SK-N-SH (cell line): ENCODE measurements around the gene AWAT1. TPM values are rescaled to one million over a fixed set of nuclear protein-coding genes. Genes with fewer than 3 reads are reported as not detected.

Source experiments
- CTCF ChIA-PET: fragments of 300-600, 350-600 bp; formaldehyde crosslinking; extraction: SDS; loops from one replicate; lab custom pipeline; 2021; lab: Yijun Ruan, JAX
- POLR2A ChIA-PET: fragments of 350-600 bp; sonication (Branson Sonifier 250); formaldehyde crosslinking; extraction: SDS; loops from one replicate; lab custom pipeline; 2020; ENCODE audit warnings: antibody characterized with exemption, inconsistent platforms; lab: Yijun Ruan, JAX
- DNase-seq: peaks from one replicate; pipeline ENCODE4 v3.0.0; 2012
- H2AFZ ChIP-seq: fragments of 200-600 bp; sonication (generic); 2 replicates; pipeline ENCODE4 v1.8.1; 2016; ENCODE audit warnings: antibody characterized with exemption, mild to moderate bottlenecking, low read depth
- H3F3A ChIP-seq: fragments of 200-600 bp; sonication (generic); replicated peaks from 2 replicates; pipeline ENCODE3; 2016; ENCODE audit warnings: antibody characterized with exemption, mild to moderate bottlenecking; ENCODE audit not compliant: insufficient read depth
- H3K27ac ChIP-seq, 2 experiments: fragments of 200-500 bp in 1 of 2; fragments of 200-600 bp in 1 of 2; sonication (Bioruptor generic) in 1 of 2; sonication (generic), shearing (Covaris generic) in 1 of 2; 2 replicates each; pipeline versions ENCODE4 v1.5.1 to v1.6.1; 2014 to 2016; ENCODE audit warnings: low read depth in 2 of 2, inconsistent platforms in 1 of 2, low read length in 1 of 2, mild to moderate bottlenecking in 1 of 2, mixed read lengths in 1 of 2
- H3K27me3 ChIP-seq: fragments of 200-600 bp; sonication (generic), shearing (Covaris generic); 2 replicates; pipeline ENCODE4 v1.6.1; 2016; ENCODE audit warnings: mixed run types; ENCODE audit not compliant: insufficient read depth
- H3K36me3 ChIP-seq, 2 experiments: fragments of 200-500 bp in 1 of 2; fragments of 200-600 bp in 1 of 2; sonication (Bioruptor generic) in 1 of 2; sonication (generic) in 1 of 2; replicated peaks in 1 of 2; 2 replicates each; pipeline versions ENCODE3 to v1.5.1; 2014 to 2016; ENCODE audit warnings: low read length in 1 of 2, mild to moderate bottlenecking in 1 of 2; ENCODE audit not compliant: insufficient read depth in 2 of 2, control insufficient read depth in 1 of 2
- H3K4me1 ChIP-seq, 2 experiments: fragments of 200-500 bp in 1 of 2; fragments of 200-600 bp in 1 of 2; sonication (Bioruptor generic) in 1 of 2; sonication (generic), shearing (Covaris generic) in 1 of 2; 2 replicates each; pipeline versions ENCODE4 v1.5.1 to v1.6.1; 2014 to 2016; ENCODE audit warnings: low read depth in 1 of 2, low read length in 1 of 2, mixed run types in 1 of 2; ENCODE audit not compliant: insufficient read depth in 2 of 2, control insufficient read depth in 1 of 2
- H3K4me2 ChIP-seq: fragments of 200-600 bp; sonication (generic), shearing (Covaris generic); 2 replicates; pipeline ENCODE4 v1.6.1; 2017; ENCODE audit warnings: mixed run types
- H3K4me3 ChIP-seq, 2 experiments: fragments of 200-500 bp in 1 of 2; fragments of 200-600 bp in 1 of 2; sonication (Bioruptor generic) in 1 of 2; sonication (generic), shearing (Covaris generic) in 1 of 2; 2 replicates each; pipeline versions ENCODE4 v1.5.1 to v1.8.1; 2014 to 2016; ENCODE audit warnings: low read depth in 2 of 2, inconsistent platforms in 1 of 2, low read length in 1 of 2, mild to moderate bottlenecking in 1 of 2, mixed read lengths in 1 of 2, moderate library complexity in 1 of 2
- H3K79me2 ChIP-seq: fragments of 200-600 bp; sonication (generic); 2 replicates; pipeline ENCODE4 v1.8.1; 2017; ENCODE audit warnings: mild to moderate bottlenecking; ENCODE audit not compliant: insufficient read depth
- H3K9ac ChIP-seq: fragments of 200-600 bp; sonication (generic); 2 replicates; pipeline ENCODE4 v1.6.1; 2017; ENCODE audit warnings: mixed run types
- H3K9me2 ChIP-seq: fragments of 200-600 bp; sonication (generic); 2 replicates; pipeline ENCODE4 v1.6.1; 2017; ENCODE audit warnings: mixed run types
- H3K9me3 ChIP-seq: fragments of 200-600 bp; sonication (generic); 2 replicates; pipeline ENCODE4 v1.6.1; 2017; ENCODE audit warnings: mixed run types, mild to moderate bottlenecking, moderate library complexity
- H4K20me1 ChIP-seq: fragments of 200-600 bp; sonication (generic); 2 replicates; pipeline ENCODE4 v1.6.1; 2017; ENCODE audit warnings: mild to moderate bottlenecking, mixed run types; ENCODE audit not compliant: insufficient read depth
- CHD2 ChIP-seq: fragments of 150-350 bp; IDR thresholded peaks from 2 replicates; pipeline ENCODE4 v1.6.1; 2018; ENCODE audit warnings: low read length; ENCODE audit not compliant: partially characterized antibody
- ELF1 ChIP-seq: IDR thresholded peaks from 2 replicates; pipeline ENCODE4 v1.4.0; 2012
- FOXJ3 ChIP-seq: sonication (generic); formaldehyde crosslinking; IDR thresholded peaks from 2 replicates; pipeline ENCODE4 v1.5.1; 2020; ENCODE audit warnings: mild to moderate bottlenecking, missing genetic modification reagents
- FOXM1 ChIP-seq: IDR thresholded peaks from 2 replicates; pipeline ENCODE4 v1.4.0; 2012; ENCODE audit warnings: low read depth, mild to moderate bottlenecking
- GABPA ChIP-seq: IDR thresholded peaks from 2 replicates; pipeline ENCODE4 v1.4.0; 2012; ENCODE audit warnings: low read depth, mild to moderate bottlenecking
- GATA2 ChIP-seq: sonication (generic); formaldehyde crosslinking; IDR thresholded peaks from 2 replicates; pipeline ENCODE4 v1.5.0; 2020; ENCODE audit warnings: mild to moderate bottlenecking, missing genetic modification reagents
- JUND ChIP-seq: IDR thresholded peaks from 2 replicates; pipeline ENCODE4 v1.4.0; 2012
- NFIC ChIP-seq: IDR thresholded peaks from 2 replicates; pipeline ENCODE4 v1.4.0; 2012; ENCODE audit warnings: borderline replicate concordance
- POLR2AphosphoS5 ChIP-seq: IDR thresholded peaks from 2 replicates; pipeline ENCODE4 v1.6.1; 2012; ENCODE audit warnings: low read depth, low read length
- RAD21 ChIP-seq: IDR thresholded peaks from 2 replicates; pipeline ENCODE4 v1.6.1; 2012; ENCODE audit warnings: mild to moderate bottlenecking, low read length
- RCOR1 ChIP-seq: fragments of 150-350 bp; IDR thresholded peaks from 2 replicates; pipeline ENCODE4 v1.6.1; 2017; ENCODE audit warnings: antibody characterized with exemption, low read length
- RXRA ChIP-seq: IDR thresholded peaks from 2 replicates; pipeline ENCODE4 v1.4.0; 2012; ENCODE audit warnings: low read depth, mild to moderate bottlenecking, borderline replicate concordance
- YY1 ChIP-seq: IDR thresholded peaks from 2 replicates; pipeline ENCODE4 v1.4.0; 2012; ENCODE audit warnings: low read depth, mild to moderate bottlenecking
- polyA plus RNA-seq, 3 experiments: library from polyadenylated mRNA; depleted of rRNA; stranded (reverse); fragments of >200 nt; gene quantifications; 2 replicates each; pipeline ENCODE4 v1.2.3, GENCODE V29; 2012
- TF ChIP-seq, protein P1 (sequence below): IDR thresholded peaks from 2 replicates; pipeline ENCODE4; 2012
- TF ChIP-seq, protein P2 (sequence below): IDR thresholded peaks from 2 replicates; pipeline ENCODE4 v1.4.0; 2012; ENCODE audit warnings: low read depth, borderline replicate concordance
- TF ChIP-seq, protein P3 (sequence below): IDR thresholded peaks from 2 replicates; pipeline ENCODE4 v1.4.0; 2012; ENCODE audit warnings: low read depth, borderline replicate concordance
- TF ChIP-seq, protein P4 (sequence below): fragments of 200-600 bp; sonication (generic); IDR thresholded peaks from 2 replicates; pipeline ENCODE4 v1.6.1; 2017; ENCODE audit warnings: antibody characterized with exemption, mild to moderate bottlenecking, moderate library complexity
- TF ChIP-seq, protein P5 (sequence below): fragments of 150-350 bp; IDR thresholded peaks from 2 replicates; pipeline ENCODE4 v1.6.1; 2017; ENCODE audit warnings: antibody characterized with exemption, low read length, low read depth, borderline replicate concordance
- TF ChIP-seq, protein P6 (sequence below): IDR thresholded peaks from 2 replicates; pipeline ENCODE4 v1.6.1; 2012; ENCODE audit warnings: mild to moderate bottlenecking, low read depth, low read length, moderate library complexity
- TF ChIP-seq, protein P7 (sequence below): fragments of 150-350 bp; IDR thresholded peaks from 2 replicates; pipeline ENCODE4 v1.6.1; 2016; ENCODE audit warnings: mild to moderate bottlenecking, low read depth, low read length

Gene AWAT1
- polyA plus RNA-seq, 1 of the 3 experiments (the other 2 are of a cell fraction): not detected

DNA sequence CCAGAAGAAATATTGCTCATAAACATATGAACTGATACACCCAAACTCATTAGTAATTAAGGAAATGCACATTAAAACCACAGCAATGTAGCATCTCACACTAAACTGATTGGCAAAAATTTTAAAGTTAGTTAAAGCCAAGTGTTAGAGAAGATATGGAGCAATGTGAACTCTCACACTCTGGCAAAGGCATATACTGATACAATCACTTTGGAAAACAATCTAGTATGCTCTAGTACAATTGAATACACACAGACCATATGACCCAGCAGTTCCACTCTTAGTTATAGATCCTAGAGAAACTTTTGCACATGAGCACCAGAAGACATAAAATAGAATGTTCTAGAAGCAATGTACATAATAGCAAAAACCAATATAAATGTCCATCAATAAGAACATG lies 8.4 kb upstream of the AWAT1 start:
- DNase-seq: no peak
- Histone ChIP-seq H3F3A (no peaks in the 10 kb centered on the region), H4K20me1 (no peaks in the 10 kb centered on the region), H2AFZ (no peak overlapping the region), H3K9me3 (no peaks in the 10 kb centered on the region), H3K4me2 (no peak overlapping the region), H3K27ac (no peak overlapping the region), H3K79me2 (no peaks in the 10 kb centered on the region), H3K4me1 (no peaks in the 10 kb centered on the region), H3K9ac (no peak overlapping the region), H3K36me3 (no peaks in the 10 kb centered on the region), H3K4me3 (no peak overlapping the region), H3K27me3 (no peaks in the 10 kb centered on the region; the same call in 1 of the 2 replicates), H3K9me2 (no peaks in the 10 kb centered on the region)
- POLR2A ChIA-PET: no interaction called here
- CTCF ChIA-PET: no interaction called here
- TF ChIP-seq, protein P1, sequence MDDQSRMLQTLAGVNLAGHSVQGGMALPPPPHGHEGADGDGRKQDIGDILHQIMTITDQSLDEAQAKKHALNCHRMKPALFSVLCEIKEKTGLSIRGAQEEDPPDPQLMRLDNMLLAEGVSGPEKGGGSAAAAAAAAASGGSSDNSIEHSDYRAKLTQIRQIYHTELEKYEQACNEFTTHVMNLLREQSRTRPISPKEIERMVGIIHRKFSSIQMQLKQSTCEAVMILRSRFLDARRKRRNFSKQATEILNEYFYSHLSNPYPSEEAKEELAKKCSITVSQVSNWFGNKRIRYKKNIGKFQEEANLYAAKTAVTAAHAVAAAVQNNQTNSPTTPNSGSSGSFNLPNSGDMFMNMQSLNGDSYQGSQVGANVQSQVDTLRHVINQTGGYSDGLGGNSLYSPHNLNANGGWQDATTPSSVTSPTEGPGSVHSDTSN: no peak
- TF ChIP-seq CHD2: no peak
- TF ChIP-seq, protein P2, sequence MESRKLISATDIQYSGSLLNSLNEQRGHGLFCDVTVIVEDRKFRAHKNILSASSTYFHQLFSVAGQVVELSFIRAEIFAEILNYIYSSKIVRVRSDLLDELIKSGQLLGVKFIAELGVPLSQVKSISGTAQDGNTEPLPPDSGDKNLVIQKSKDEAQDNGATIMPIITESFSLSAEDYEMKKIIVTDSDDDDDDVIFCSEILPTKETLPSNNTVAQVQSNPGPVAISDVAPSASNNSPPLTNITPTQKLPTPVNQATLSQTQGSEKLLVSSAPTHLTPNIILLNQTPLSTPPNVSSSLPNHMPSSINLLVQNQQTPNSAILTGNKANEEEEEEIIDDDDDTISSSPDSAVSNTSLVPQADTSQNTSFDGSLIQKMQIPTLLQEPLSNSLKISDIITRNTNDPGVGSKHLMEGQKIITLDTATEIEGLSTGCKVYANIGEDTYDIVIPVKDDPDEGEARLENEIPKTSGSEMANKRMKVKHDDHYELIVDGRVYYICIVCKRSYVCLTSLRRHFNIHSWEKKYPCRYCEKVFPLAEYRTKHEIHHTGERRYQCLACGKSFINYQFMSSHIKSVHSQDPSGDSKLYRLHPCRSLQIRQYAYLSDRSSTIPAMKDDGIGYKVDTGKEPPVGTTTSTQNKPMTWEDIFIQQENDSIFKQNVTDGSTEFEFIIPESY: no peak
- no peak for TF ChIP-seq RCOR1
- no peak for TF ChIP-seq GABPA
- TF ChIP-seq ELF1: no peak
- TF ChIP-seq POLR2AphosphoS5: no peak
- no peak for TF ChIP-seq FOXJ3
- TF ChIP-seq, protein P3, sequence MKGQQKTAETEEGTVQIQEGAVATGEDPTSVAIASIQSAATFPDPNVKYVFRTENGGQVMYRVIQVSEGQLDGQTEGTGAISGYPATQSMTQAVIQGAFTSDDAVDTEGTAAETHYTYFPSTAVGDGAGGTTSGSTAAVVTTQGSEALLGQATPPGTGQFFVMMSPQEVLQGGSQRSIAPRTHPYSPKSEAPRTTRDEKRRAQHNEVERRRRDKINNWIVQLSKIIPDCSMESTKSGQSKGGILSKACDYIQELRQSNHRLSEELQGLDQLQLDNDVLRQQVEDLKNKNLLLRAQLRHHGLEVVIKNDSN: no peak
- no peak for TF ChIP-seq YY1
- TF ChIP-seq, protein P4, sequence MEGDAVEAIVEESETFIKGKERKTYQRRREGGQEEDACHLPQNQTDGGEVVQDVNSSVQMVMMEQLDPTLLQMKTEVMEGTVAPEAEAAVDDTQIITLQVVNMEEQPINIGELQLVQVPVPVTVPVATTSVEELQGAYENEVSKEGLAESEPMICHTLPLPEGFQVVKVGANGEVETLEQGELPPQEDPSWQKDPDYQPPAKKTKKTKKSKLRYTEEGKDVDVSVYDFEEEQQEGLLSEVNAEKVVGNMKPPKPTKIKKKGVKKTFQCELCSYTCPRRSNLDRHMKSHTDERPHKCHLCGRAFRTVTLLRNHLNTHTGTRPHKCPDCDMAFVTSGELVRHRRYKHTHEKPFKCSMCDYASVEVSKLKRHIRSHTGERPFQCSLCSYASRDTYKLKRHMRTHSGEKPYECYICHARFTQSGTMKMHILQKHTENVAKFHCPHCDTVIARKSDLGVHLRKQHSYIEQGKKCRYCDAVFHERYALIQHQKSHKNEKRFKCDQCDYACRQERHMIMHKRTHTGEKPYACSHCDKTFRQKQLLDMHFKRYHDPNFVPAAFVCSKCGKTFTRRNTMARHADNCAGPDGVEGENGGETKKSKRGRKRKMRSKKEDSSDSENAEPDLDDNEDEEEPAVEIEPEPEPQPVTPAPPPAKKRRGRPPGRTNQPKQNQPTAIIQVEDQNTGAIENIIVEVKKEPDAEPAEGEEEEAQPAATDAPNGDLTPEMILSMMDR: no peak
- no peak for TF ChIP-seq RXRA
- TF ChIP-seq, protein P5, sequence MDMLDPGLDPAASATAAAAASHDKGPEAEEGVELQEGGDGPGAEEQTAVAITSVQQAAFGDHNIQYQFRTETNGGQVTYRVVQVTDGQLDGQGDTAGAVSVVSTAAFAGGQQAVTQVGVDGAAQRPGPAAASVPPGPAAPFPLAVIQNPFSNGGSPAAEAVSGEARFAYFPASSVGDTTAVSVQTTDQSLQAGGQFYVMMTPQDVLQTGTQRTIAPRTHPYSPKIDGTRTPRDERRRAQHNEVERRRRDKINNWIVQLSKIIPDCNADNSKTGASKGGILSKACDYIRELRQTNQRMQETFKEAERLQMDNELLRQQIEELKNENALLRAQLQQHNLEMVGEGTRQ: no peak
- no peak for TF ChIP-seq JUND
- TF ChIP-seq, protein P6, sequence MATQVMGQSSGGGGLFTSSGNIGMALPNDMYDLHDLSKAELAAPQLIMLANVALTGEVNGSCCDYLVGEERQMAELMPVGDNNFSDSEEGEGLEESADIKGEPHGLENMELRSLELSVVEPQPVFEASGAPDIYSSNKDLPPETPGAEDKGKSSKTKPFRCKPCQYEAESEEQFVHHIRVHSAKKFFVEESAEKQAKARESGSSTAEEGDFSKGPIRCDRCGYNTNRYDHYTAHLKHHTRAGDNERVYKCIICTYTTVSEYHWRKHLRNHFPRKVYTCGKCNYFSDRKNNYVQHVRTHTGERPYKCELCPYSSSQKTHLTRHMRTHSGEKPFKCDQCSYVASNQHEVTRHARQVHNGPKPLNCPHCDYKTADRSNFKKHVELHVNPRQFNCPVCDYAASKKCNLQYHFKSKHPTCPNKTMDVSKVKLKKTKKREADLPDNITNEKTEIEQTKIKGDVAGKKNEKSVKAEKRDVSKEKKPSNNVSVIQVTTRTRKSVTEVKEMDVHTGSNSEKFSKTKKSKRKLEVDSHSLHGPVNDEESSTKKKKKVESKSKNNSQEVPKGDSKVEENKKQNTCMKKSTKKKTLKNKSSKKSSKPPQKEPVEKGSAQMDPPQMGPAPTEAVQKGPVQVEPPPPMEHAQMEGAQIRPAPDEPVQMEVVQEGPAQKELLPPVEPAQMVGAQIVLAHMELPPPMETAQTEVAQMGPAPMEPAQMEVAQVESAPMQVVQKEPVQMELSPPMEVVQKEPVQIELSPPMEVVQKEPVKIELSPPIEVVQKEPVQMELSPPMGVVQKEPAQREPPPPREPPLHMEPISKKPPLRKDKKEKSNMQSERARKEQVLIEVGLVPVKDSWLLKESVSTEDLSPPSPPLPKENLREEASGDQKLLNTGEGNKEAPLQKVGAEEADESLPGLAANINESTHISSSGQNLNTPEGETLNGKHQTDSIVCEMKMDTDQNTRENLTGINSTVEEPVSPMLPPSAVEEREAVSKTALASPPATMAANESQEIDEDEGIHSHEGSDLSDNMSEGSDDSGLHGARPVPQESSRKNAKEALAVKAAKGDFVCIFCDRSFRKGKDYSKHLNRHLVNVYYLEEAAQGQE: no peak
- TF ChIP-seq GATA2 (CRISPR knock-in tag): no peak
- no peak for TF ChIP-seq RAD21
- no peak for TF ChIP-seq NFIC
- TF ChIP-seq FOXM1: no peak
- TF ChIP-seq, protein P7, sequence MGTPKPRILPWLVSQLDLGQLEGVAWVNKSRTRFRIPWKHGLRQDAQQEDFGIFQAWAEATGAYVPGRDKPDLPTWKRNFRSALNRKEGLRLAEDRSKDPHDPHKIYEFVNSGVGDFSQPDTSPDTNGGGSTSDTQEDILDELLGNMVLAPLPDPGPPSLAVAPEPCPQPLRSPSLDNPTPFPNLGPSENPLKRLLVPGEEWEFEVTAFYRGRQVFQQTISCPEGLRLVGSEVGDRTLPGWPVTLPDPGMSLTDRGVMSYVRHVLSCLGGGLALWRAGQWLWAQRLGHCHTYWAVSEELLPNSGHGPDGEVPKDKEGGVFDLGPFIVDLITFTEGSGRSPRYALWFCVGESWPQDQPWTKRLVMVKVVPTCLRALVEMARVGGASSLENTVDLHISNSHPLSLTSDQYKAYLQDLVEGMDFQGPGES: no peak
